ENCODE data around the gene ZNF735. TPM values are rescaled to one million over a fixed set of nuclear protein-coding genes. Genes with fewer than 3 reads are reported as not detected.

Gene ZNF735
- total and polyA plus RNA-seq, 2 of the 8 experiments (the other 6 are each of a cell fraction or from before 2014, with no cell fraction given): not detected

Other genes with a start within 250 kb of the ZNF735 start
- not detected in 2 replicates for gene ZNF722, start 208.4 kb upstream of the ZNF735 start, total RNA-seq (2021; fragmentation: NEBNext Ultra II Directional; extraction: Animal tissue kit (Norgen Biotek cat#: 25700))
- gene ZNF722, start 208.4 kb upstream of the ZNF735 start, polyA plus RNA-seq (2011; rRNA removed): not detected in 2 replicates
- gene ZNF727, start 161.8 kb upstream of the ZNF735 start, total RNA-seq (2021; fragmentation: NEBNext Ultra II Directional; extraction: Animal tissue kit (Norgen Biotek cat#: 25700)): not detected in 2 replicates
- gene ZNF727, start 161.8 kb upstream of the ZNF735 start, polyA plus RNA-seq (2011; rRNA removed): not detected in 2 replicates
- gene ZNF679, start 21.3 kb downstream of the ZNF735 start, total RNA-seq (2021; fragmentation: NEBNext Ultra II Directional; extraction: Animal tissue kit (Norgen Biotek cat#: 25700)): not detected in 2 replicates
- not detected in 2 replicates for gene ZNF679, start 21.3 kb downstream of the ZNF735 start, polyA plus RNA-seq (2011; rRNA removed)
- not detected in 2 replicates for gene ZNF736, start 106.8 kb downstream of the ZNF735 start, total RNA-seq (2021; fragmentation: NEBNext Ultra II Directional; extraction: Animal tissue kit (Norgen Biotek cat#: 25700))
- gene ZNF736, start 106.8 kb downstream of the ZNF735 start, polyA plus RNA-seq (2011; rRNA removed): not detected in 2 replicates